ENCODE results near the gene ERCC1.

ERCC1 gene

DNA sequence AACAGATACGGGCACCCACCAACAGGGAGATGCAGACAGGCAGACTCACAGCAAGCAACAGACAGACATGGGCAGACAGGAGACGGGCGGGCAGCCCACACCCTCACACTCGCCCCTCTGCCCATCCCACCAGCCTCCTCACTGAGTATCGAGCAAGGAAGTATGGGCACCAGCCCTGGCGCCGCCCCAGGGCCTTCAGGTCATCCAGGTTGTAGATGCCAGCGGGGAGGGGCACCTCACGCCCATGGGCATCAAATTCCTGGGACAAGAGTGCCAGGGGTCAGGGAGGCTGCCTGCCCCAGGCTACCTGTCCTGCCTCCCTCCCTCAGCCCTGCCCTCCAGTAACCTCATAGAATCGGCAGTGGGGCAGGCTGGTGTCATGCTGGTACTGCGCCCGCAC, 59.0 kb downstream of the ERCC1 start:
- DNase-seq (ENCODE audit: low read depth), result no peak

DNA sequence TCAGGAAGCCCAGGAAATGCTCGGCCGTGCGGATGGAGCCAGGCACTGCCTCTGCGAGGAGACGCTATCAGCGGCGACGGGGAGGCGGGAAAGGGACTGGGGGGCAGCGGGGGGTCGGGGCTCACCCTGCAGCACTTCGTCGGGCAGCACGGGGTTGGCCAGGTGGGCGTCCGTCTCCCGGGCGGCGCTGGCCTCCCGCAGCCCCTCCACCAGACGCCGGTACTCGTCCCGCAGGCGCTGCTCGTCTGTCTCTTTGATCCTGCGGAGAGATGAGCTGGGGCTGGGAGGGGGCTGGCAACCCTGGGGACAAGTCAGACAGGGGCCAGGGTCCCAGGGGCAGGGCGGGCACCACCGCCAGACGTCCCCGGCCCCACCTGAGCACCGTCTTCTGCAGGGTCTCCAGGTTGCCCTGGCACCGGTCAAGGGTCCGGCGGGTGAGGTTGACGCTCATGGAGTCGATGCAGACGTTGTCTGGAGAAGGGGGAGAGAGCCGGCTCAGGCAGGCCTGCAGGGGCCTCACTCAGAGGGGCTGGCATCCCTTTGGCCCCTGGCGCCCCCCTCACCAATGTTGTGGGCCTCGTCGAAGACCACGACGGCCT, 59.8 kb downstream of the ERCC1 start:
- no peak for DNase-seq (ENCODE audit: low read depth)

DNA sequence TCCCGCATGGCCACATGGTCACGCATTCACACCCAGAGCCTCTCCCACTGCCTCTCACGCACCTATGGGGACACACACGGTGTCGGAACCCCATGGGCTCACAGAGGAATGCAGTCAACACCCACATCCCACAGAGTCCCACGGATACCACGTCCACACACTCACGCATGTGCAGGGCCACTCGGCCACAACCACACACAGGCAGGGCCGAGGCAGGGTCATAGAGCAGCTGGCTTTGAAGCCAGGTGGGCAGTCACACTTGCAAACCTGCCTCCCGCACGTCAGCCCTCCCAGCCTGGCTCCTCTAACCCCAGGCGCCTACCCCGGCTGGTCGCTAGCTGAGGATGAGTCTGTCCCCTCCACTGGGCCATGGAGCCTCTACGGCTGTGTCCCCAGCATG, 61.4 kb downstream of the ERCC1 start:
- no peak for DNase-seq (ENCODE audit: low read depth)

DNA sequence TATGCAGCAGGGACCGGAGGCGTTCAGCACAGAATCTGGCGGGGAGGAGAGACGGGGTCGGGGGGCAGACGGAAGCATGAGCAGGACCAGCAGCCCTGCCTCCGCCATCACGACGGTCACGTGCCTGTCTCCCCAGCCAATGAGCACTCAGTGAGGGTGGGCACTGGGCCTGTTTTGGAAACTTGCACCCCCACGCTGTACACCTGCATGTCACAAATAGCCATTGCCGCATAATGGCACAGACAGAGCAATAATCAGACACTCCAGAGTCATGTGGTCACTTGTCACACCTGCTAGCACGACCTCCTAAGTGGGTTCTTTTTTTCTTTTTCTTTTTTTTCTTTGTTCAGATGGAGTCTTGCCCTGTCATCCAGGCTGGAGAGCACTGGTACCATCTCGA, 62.1 kb downstream of the ERCC1 start:
- no peak for DNase-seq (ENCODE audit: low read depth)

DNA sequence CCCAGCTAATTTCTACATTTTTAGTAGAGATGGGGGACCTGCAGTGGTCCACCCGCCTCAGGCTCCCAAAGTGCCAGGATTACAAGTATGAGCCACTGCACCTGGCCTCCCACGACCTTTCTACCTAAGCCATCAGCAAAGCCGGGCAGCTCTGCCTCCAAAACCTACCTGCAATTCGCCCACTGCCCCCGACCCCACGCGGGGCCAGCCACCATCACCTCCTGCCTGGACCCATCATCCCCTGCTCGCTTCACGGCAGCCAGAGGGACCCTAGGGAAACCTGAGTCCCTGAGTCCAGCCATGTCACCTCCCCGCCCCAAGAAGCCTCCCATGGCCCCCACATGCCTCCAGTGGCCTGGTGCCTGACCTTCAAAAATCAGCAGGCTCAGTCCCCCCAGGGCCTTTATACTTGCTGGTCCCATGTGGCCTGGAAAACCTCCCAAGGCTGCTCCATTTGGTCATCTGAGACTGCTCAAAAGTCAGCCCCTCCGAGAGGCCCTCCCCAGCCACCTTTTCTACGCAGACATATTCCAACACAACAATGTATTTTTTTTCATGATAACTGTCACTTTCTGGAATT, 65.4 kb downstream of the ERCC1 start:
- DNase-seq (ENCODE audit: low read depth), result no peak

DNA sequence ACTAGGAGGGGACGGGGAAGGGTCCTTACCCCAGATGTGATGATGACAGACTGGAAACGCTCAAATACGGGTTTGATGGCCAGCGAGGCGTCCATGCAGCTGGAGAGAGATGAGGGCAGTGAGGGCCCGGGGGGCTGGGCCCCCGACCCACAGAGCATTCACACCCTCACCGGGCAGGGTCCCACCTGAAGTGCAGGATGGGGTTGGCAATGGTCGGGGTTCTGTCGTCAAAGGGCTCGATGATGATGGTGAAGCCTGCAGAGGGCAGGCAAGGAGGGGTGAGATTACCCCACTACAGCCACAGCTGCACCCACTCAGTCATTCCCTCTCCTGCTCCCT, 66.3 kb downstream of the ERCC1 start:
- DNase-seq (ENCODE audit: low read depth), result no peak

All from HS-5 (cell line).